H1 (cell line): Measurements from ENCODE around the gene DCTN2.

Experiments used
- ATF3 ChIP-seq: IDR thresholded peaks from 2 replicates; pipeline ENCODE4 v1.6.1; 2011; ENCODE audit warnings: low read depth, mild to moderate bottlenecking, low read length; ENCODE audit not compliant: insufficient read depth
- CTCF ChIP-seq, 3 experiments: IDR thresholded peaks; 1 replicate in 2 of 3; 2 replicates in 1 of 3; pipeline versions ENCODE4 v1.5.1 to v1.6.1; 2011; ENCODE audit warnings: low read length in 3 of 3, mild to moderate bottlenecking in 3 of 3, inconsistent platforms in 2 of 3, low read depth in 1 of 3, moderate library complexity in 1 of 3; ENCODE audit not compliant: insufficient read depth in 1 of 3; ENCODE audit errors: control extremely low read depth in 1 of 3
- EZH2 ChIP-seq: fragments of 200-600 bp; sonication (generic); IDR thresholded peaks from 2 replicates; pipeline ENCODE4 v1.7.1; 2012; ENCODE audit warnings: low read depth, mild to moderate bottlenecking, moderate library complexity, low read length, inconsistent platforms; ENCODE audit not compliant: severe bottlenecking
- GABPA ChIP-seq: IDR thresholded peaks from 2 replicates; pipeline ENCODE4 v1.6.1; 2011; ENCODE audit warnings: mild to moderate bottlenecking, low read length, moderate library complexity, borderline replicate concordance; ENCODE audit not compliant: insufficient read depth
- JUN ChIP-seq: IDR thresholded peaks from 2 replicates; pipeline ENCODE4 v1.6.1; 2011; ENCODE audit warnings: low read depth, mild to moderate bottlenecking, improper control_type of control experiment, low read length
- POLR2A ChIP-seq, 2 experiments: IDR thresholded peaks; 1 replicate in 1 of 2; 2 replicates in 1 of 2; pipeline ENCODE4 v1.6.1; 2011; ENCODE audit warnings: low read depth in 2 of 2, low read length in 2 of 2, mild to moderate bottlenecking in 2 of 2; ENCODE audit errors: control extremely low read depth in 1 of 2
- RFX5 ChIP-seq: IDR thresholded peaks from 2 replicates; pipeline ENCODE4 v1.6.1; 2011; ENCODE audit warnings: low read depth, low read length, improper control_type of control experiment, borderline replicate concordance
- SP2 ChIP-seq: IDR thresholded peaks from 2 replicates; pipeline ENCODE4 v1.6.1; 2012; ENCODE audit warnings: mild to moderate bottlenecking, low read length, inconsistent platforms
- USF2 ChIP-seq: IDR thresholded peaks from 2 replicates; pipeline ENCODE4 v1.6.1; 2011; ENCODE audit warnings: low read length, improper control_type of control experiment
- ZNF274 ChIP-seq: IDR thresholded peaks from 2 replicates; pipeline ENCODE4 v1.7.0; 2012; ENCODE audit warnings: low read length, borderline replicate concordance; ENCODE audit errors: extremely low read depth

- no peak for TF ChIP-seq ATF3
- TF ChIP-seq POLR2A (IDR thresholded peaks at IDR 0.05; ENCODE audit: control extremely low read depth in 1 of 2, low read depth in 2 of 2, low read length in 2 of 2), result no peak
- TF ChIP-seq USF2, result no peak
- TF ChIP-seq EZH2, result no peak
- no peak for TF ChIP-seq CTCF (IDR thresholded peaks at IDR 0.05; ENCODE audit: control extremely low read depth in 1 of 3, insufficient read depth in 1 of 3, low read depth in 1 of 3, low read length in 3 of 3)
- no peak for TF ChIP-seq ZNF274
- TF ChIP-seq JUN, result no peak
- TF ChIP-seq SP2, result no peak
- no peak for TF ChIP-seq GABPA
- no peak for TF ChIP-seq RFX5
Measured at GRCh38 chr12:57541717-57542116, 5.3 kb downstream of the DCTN2 start.
